ENCODE results near the gene MYO15A. TPM values are rescaled to one million over a fixed set of nuclear protein-coding genes. Genes with fewer than 3 reads are reported as not detected.
A peak's percentile ranks its signal among the peaks of the same experiment; 100 is the strongest.

MYO15A gene, protein sequence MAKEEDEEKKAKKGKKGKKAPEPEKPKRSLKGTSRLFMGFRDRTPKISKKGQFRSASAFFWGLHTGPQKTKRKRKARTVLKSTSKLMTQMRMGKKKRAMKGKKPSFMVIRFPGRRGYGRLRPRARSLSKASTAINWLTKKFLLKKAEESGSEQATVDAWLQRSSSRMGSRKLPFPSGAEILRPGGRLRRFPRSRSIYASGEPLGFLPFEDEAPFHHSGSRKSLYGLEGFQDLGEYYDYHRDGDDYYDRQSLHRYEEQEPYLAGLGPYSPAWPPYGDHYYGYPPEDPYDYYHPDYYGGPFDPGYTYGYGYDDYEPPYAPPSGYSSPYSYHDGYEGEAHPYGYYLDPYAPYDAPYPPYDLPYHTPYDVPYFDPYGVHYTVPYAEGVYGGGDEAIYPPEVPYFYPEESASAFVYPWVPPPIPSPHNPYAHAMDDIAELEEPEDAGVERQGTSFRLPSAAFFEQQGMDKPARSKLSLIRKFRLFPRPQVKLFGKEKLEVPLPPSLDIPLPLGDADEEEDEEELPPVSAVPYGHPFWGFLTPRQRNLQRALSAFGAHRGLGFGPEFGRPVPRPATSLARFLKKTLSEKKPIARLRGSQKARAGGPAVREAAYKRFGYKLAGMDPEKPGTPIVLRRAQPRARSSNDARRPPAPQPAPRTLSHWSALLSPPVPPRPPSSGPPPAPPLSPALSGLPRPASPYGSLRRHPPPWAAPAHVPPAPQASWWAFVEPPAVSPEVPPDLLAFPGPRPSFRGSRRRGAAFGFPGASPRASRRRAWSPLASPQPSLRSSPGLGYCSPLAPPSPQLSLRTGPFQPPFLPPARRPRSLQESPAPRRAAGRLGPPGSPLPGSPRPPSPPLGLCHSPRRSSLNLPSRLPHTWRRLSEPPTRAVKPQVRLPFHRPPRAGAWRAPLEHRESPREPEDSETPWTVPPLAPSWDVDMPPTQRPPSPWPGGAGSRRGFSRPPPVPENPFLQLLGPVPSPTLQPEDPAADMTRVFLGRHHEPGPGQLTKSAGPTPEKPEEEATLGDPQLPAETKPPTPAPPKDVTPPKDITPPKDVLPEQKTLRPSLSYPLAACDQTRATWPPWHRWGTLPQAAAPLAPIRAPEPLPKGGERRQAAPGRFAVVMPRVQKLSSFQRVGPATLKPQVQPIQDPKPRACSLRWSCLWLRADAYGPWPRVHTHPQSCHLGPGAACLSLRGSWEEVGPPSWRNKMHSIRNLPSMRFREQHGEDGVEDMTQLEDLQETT (N-terminal part only)
- total RNA-seq (1 to 10 TPM; 1.6 to 2.2 TPM), polyA plus RNA-seq (under 1 TPM; 0.14 to 0.43 TPM)

GRCh38 chr17:18108401-18109312 is at the start of gene MYO15A:
MYO15A (plus strand) TSS chr17:18108756; CDS start chr17:18118801, 10,045 bp downstream.
- no peaks in the 10 kb centered on the region for H3K27me3 ChIP-seq (ENCODE audit: insufficient read depth, low read length)
- Mint-ChIP-seq H3K4me3 (no peak within 1 kb of the TSS), H3K36me3 (peaks cover 3 to 21% of the 10 kb centered on the region in 2 donors), H3K4me1 (no peaks in the 10 kb centered on the region), H3K9me3 (no peaks in the 10 kb centered on the region), H3K27ac (peak within 1 kb of the TSS in 2 of 7 donors; percentile 36 to 55), H3K27me3 (no peaks in the 10 kb centered on the region)
- ChIA-PET CTCF (ENCODE audit: partially characterized antibody) (no interaction called here), POLR2A (ENCODE audit: partially characterized antibody) (interaction anchor here (0.6 kb wide), 1 partner anchor 13 kb away, joined by 3 read pairs; no protein-coding TSS in a partner anchor)
- no peaks in the 10 kb centered on the region for H3K4me1 ChIP-seq (ENCODE audit: insufficient read depth, low read length)
- H3K27ac ChIP-seq (ENCODE audit: low read depth, low read length) = no peak within 1 kb of the TSS
- H3K36me3 ChIP-seq (ENCODE audit: insufficient read depth, low read length) = peaks cover 9% of the 10 kb centered on the region
- no peaks in the 10 kb centered on the region for H3K9me3 ChIP-seq (ENCODE audit: control insufficient read depth in 1 of 2, low read length in 2 of 2)
- DNase-seq = no peak
- no peak within 1 kb of the TSS for H3K4me3 ChIP-seq (ENCODE audit: low read length in 2 of 2)
- intact Hi-C loops (cut with micrococcal nuclease) = no loop called here

- Mint-ChIP-seq H3K36me3 (peaks cover 37 to 62% of the 10 kb centered on the region in 2 donors), H3K27me3 (no peaks in the 10 kb centered on the region), H3K9me3 (no peaks in the 10 kb centered on the region), H3K27ac (no peak overlapping the region), H3K4me1 (no peaks in the 10 kb centered on the region), H3K4me3 (peak overlapping the region in 1 of 8 donors; percentile 4)
- H3K27me3 ChIP-seq (ENCODE audit: insufficient read depth, low read length) = no peaks in the 10 kb centered on the region
- no peaks in the 10 kb centered on the region for H3K9me3 ChIP-seq (ENCODE audit: control insufficient read depth in 1 of 2, low read length in 2 of 2)
- CTCF ChIA-PET (ENCODE audit: partially characterized antibody) = no interaction called here
- POLR2A ChIA-PET (ENCODE audit: partially characterized antibody) = no interaction called here
- no peak overlapping the region for H3K27ac ChIP-seq (ENCODE audit: low read depth, low read length)
- intact Hi-C loops (cut with micrococcal nuclease) = no loop called here
- peaks cover 37% of the 10 kb centered on the region for H3K36me3 ChIP-seq (ENCODE audit: insufficient read depth, low read length)
- DNase-seq = no peak
- H3K4me1 ChIP-seq (ENCODE audit: insufficient read depth, low read length) = no peaks in the 10 kb centered on the region
- no peak overlapping the region for H3K4me3 ChIP-seq (ENCODE audit: low read length in 2 of 2)
Measured at GRCh38 chr17:18059283-18059682, 49.3 kb upstream of the MYO15A start.

- no peaks in the 10 kb centered on the region for H3K27me3 ChIP-seq (ENCODE audit: insufficient read depth, low read length)
- no peaks in the 10 kb centered on the region for H3K9me3 ChIP-seq (ENCODE audit: control insufficient read depth in 1 of 2, low read length in 2 of 2)
- H3K4me1 ChIP-seq (ENCODE audit: insufficient read depth, low read length) = no peaks in the 10 kb centered on the region
- intact Hi-C loops (cut with micrococcal nuclease) = no loop called here
- ChIA-PET POLR2A (ENCODE audit: partially characterized antibody) (no interaction called here), CTCF (ENCODE audit: partially characterized antibody) (no interaction called here)
- Mint-ChIP-seq H3K4me3 (no peak overlapping the region), H3K4me1 (peaks cover 0 to 1% (median 0%) of the 10 kb centered on the region in 4 donors), H3K9me3 (peaks cover 0 to 1% (median 0%) of the 10 kb centered on the region in 8 donors), H3K27me3 (no peaks in the 10 kb centered on the region), H3K36me3 (peaks cover 32 to 45% of the 10 kb centered on the region in 2 donors), H3K27ac (no peak overlapping the region)
- no peak overlapping the region for H3K4me3 ChIP-seq (ENCODE audit: low read length in 2 of 2)
- no peak for DNase-seq
- peaks cover 26% of the 10 kb centered on the region for H3K36me3 ChIP-seq (ENCODE audit: insufficient read depth, low read length)
- no peak overlapping the region for H3K27ac ChIP-seq (ENCODE audit: low read depth, low read length)
Measured at GRCh38 chr17:18064053-18064452, 44.5 kb upstream of the MYO15A start.

DNA sequence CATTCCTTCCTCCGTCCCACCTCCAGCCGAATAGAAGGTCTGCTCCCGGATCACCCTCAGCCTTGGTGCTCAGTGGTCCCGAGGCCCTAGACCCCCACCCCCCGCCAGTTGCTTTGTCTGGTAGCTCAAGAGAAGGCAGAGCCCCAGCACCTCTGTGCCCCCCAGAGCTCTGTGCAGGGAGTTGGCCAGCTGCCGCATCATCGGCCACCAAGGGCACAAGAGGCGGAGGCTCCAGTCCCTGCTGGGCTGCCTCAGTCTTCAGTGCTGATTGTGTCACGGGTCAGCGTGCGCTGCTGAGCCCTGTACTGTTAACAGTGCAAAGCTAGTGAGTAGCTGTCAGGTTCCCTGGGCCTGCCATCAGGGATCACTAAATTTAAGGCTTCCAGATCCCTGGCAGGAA is 43.0 kb upstream of the MYO15A start:
- H3K4me3 Mint-ChIP-seq = no peak overlapping the region
- Histone ChIP-seq H3K4me3 (ENCODE audit: low read length in 2 of 2) (no peak overlapping the region), H3K27me3 (ENCODE audit: insufficient read depth, low read length) (no peaks in the 10 kb centered on the region), H3K4me1 (ENCODE audit: insufficient read depth, low read length) (no peaks in the 10 kb centered on the region), H3K27ac (ENCODE audit: low read depth, low read length) (no peak overlapping the region), H3K36me3 (ENCODE audit: insufficient read depth, low read length) (peaks cover 25% of the 10 kb centered on the region), H3K9me3 (ENCODE audit: control insufficient read depth in 1 of 2, low read length in 2 of 2) (no peaks in the 10 kb centered on the region)
- POLR2A ChIA-PET (ENCODE audit: partially characterized antibody) = no interaction called here
- H3K36me3 Mint-ChIP-seq = peaks cover 26 to 39% of the 10 kb centered on the region in 2 donors
- H3K27ac Mint-ChIP-seq = no peak overlapping the region
- intact Hi-C loops (cut with micrococcal nuclease) = no loop called here
- CTCF ChIA-PET (ENCODE audit: partially characterized antibody) = no interaction called here
- no peak for DNase-seq
- no peaks in the 10 kb centered on the region for H3K27me3 Mint-ChIP-seq
- H3K4me1 Mint-ChIP-seq = peaks cover 0 to 1% (median 0%) of the 10 kb centered on the region in 4 donors
- H3K9me3 Mint-ChIP-seq = peaks cover 0 to 1% (median 0%) of the 10 kb centered on the region in 8 donors

- Histone ChIP-seq H3K36me3 (ENCODE audit: insufficient read depth, low read length) (peaks cover 15% of the 10 kb centered on the region), H3K4me3 (ENCODE audit: low read length in 2 of 2) (no peak overlapping the region), H3K27ac (ENCODE audit: low read depth, low read length) (no peak overlapping the region), H3K4me1 (ENCODE audit: insufficient read depth, low read length) (no peaks in the 10 kb centered on the region), H3K9me3 (ENCODE audit: control insufficient read depth in 1 of 2, low read length in 2 of 2) (no peaks in the 10 kb centered on the region), H3K27me3 (ENCODE audit: insufficient read depth, low read length) (no peaks in the 10 kb centered on the region)
- POLR2A ChIA-PET (ENCODE audit: partially characterized antibody) = no interaction called here
- Mint-ChIP-seq H3K27ac (peak overlapping the region in 2 of 7 donors; percentile 23 to 57), H3K4me3 (no peak overlapping the region), H3K4me1 (peaks cover 1 to 8% (median 7%) of the 10 kb centered on the region in 4 donors), H3K36me3 (peaks cover 26 to 30% of the 10 kb centered on the region in 2 donors), H3K9me3 (peaks cover 0 to 1% (median 0%) of the 10 kb centered on the region in 8 donors), H3K27me3 (no peaks in the 10 kb centered on the region)
- intact Hi-C loops (cut with micrococcal nuclease) = no loop called here
- no peak for DNase-seq
- CTCF ChIA-PET (ENCODE audit: partially characterized antibody) = no interaction called here
Measured at GRCh38 chr17:18066866-18067265, 41.7 kb upstream of the MYO15A start.

DNA sequence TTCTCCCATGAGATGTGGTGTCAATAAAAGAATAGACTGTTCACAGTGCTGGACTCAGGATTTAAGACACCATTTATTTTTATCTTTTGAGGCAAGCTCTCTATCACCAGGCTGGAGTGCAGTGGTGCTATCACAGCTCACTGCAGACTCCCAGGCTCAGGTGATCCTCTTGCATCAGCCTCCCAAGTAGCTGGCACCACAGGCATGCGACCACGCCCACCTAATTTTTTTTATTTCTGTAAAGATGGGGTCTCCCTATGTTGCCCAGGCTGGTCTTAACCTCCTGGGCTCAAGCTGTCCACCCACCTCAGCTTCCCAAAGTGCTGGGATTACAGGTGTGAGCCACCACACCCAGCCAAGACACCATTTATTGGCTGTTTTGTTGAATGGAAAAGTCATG is 39.5 kb upstream of the MYO15A start:
- peaks cover 0 to 1% (median 0%) of the 10 kb centered on the region in 8 donors for H3K9me3 Mint-ChIP-seq
- H3K27me3 Mint-ChIP-seq = no peaks in the 10 kb centered on the region
- Histone ChIP-seq H3K27me3 (ENCODE audit: insufficient read depth, low read length) (no peaks in the 10 kb centered on the region), H3K4me3 (ENCODE audit: low read length in 2 of 2) (no peak overlapping the region), H3K9me3 (ENCODE audit: control insufficient read depth in 1 of 2, low read length in 2 of 2) (no peaks in the 10 kb centered on the region), H3K4me1 (ENCODE audit: insufficient read depth, low read length) (no peaks in the 10 kb centered on the region), H3K27ac (ENCODE audit: low read depth, low read length) (no peak overlapping the region), H3K36me3 (ENCODE audit: insufficient read depth, low read length) (peaks cover 9% of the 10 kb centered on the region)
- DNase-seq = no peak
- H3K27ac Mint-ChIP-seq = no peak overlapping the region
- intact Hi-C loops (cut with micrococcal nuclease) = no loop called here
- peaks cover 1 to 8% (median 7%) of the 10 kb centered on the region in 4 donors for H3K4me1 Mint-ChIP-seq
- H3K4me3 Mint-ChIP-seq = no peak overlapping the region
- ChIA-PET CTCF (ENCODE audit: partially characterized antibody) (no interaction called here), POLR2A (ENCODE audit: partially characterized antibody) (no interaction called here)
- peaks cover 15 to 18% of the 10 kb centered on the region in 2 donors for H3K36me3 Mint-ChIP-seq
